Daoy (cell line): ENCODE results near the gene KIAA0930. TPM values are rescaled to one million over a fixed set of nuclear protein-coding genes. Genes with fewer than 3 reads are reported as not detected.

Experiments used
- DNase-seq: peaks from one replicate; pipeline ENCODE4 v3.0.0-alpha.2; 2015; ENCODE audit warnings: low read depth
- total RNA-seq: library from RNA; depleted of rRNA; stranded (reverse); fragments of >200 nt; shearing (Covaris generic); gene quantifications from 2 replicates; pipeline ENCODE4 v1.2.3, GENCODE V29; 2014

Gene KIAA0930
- total RNA-seq, 1 experiment from 2014 or later = 89.0 TPM

GRCh38 chr22:45237065-45237990 is 3.4 kb downstream of the KIAA0930 start:
- DNase-seq = no peak

- no peak for DNase-seq
Measured at GRCh38 chr22:45235851-45236342, 4.8 kb downstream of the KIAA0930 start.

GRCh38 chr22:45235101-45235777 is 5.5 kb downstream of the KIAA0930 start:
- DNase-seq = no peak

GRCh38 chr22:45233827-45234226 is 6.9 kb downstream of the KIAA0930 start:
- no peak for DNase-seq

- DNase-seq = no peak
Measured at GRCh38 chr22:45233386-45233785, 7.3 kb downstream of the KIAA0930 start.

GRCh38 chr22:45231293-45231692 is 9.4 kb downstream of the KIAA0930 start:
- DNase-seq = no peak

- DNase-seq = no peak
Measured at GRCh38 chr22:45230026-45230721, 10.5 kb downstream of the KIAA0930 start.

- DNase-seq = no peak
Measured at GRCh38 chr22:45229181-45229580, 11.5 kb downstream of the KIAA0930 start.

GRCh38 chr22:45228401-45228754 is 12.3 kb downstream of the KIAA0930 start:
- DNase-seq = no peak

GRCh38 chr22:45227645-45228400 is 12.9 kb downstream of the KIAA0930 start:
- no peak for DNase-seq

GRCh38 chr22:45226503-45227186 is 14.0 kb downstream of the KIAA0930 start:
- DNase-seq = peak; percentile 71

- DNase-seq = no peak
Measured at GRCh38 chr22:45225732-45226502, 14.8 kb downstream of the KIAA0930 start.

GRCh38 chr22:45224988-45225731 is 15.5 kb downstream of the KIAA0930 start:
- DNase-seq = no peak

- DNase-seq = no peak
Measured at GRCh38 chr22:45224331-45224730, 16.4 kb downstream of the KIAA0930 start.

- DNase-seq = no peak
Measured at GRCh38 chr22:45223304-45224117, 17.2 kb downstream of the KIAA0930 start.

GRCh38 chr22:45221201-45221600 is 19.5 kb downstream of the KIAA0930 start:
- DNase-seq = no peak

- no peak for DNase-seq
Measured at GRCh38 chr22:45218976-45219375, 21.7 kb downstream of the KIAA0930 start.

GRCh38 chr22:45217806-45218205 is 22.9 kb downstream of the KIAA0930 start:
- no peak for DNase-seq

- DNase-seq = no peak
Measured at GRCh38 chr22:45217345-45217744, 23.3 kb downstream of the KIAA0930 start.
